NCI-H1436 (cell line): Measurements from ENCODE around the gene ANKUB1.

Experiments used
- DNase-seq: peaks from one replicate; lab custom pipeline; 2025; lab: John Stamatoyannopoulos, UW

ANKUB1 gene

GRCh38 chr3:149763565-149764195 is 28.7 kb downstream of the ANKUB1 start:
- DNase-seq, result no peak

- no peak for DNase-seq
These were observed 38.6 kb downstream of the ANKUB1 start for GRCh38 chr3:149753717-149754116.

DNA sequence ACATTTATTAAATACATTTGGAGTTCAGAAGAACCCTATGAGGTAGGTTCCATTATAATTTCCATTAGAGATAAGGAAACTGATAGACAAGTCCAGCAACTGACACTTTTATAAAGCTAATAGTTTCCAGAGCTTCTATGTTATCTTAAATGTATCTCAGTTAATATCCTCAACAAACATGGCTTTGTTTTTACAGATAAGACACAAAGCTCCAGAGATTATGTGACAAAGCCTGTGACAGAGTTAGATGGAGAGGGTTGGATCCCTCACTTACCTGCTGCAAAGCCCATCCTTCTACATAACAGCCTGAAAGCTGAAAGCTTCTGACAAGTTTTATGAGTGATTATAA is 39.6 kb downstream of the ANKUB1 start:
- no peak for DNase-seq

DNA sequence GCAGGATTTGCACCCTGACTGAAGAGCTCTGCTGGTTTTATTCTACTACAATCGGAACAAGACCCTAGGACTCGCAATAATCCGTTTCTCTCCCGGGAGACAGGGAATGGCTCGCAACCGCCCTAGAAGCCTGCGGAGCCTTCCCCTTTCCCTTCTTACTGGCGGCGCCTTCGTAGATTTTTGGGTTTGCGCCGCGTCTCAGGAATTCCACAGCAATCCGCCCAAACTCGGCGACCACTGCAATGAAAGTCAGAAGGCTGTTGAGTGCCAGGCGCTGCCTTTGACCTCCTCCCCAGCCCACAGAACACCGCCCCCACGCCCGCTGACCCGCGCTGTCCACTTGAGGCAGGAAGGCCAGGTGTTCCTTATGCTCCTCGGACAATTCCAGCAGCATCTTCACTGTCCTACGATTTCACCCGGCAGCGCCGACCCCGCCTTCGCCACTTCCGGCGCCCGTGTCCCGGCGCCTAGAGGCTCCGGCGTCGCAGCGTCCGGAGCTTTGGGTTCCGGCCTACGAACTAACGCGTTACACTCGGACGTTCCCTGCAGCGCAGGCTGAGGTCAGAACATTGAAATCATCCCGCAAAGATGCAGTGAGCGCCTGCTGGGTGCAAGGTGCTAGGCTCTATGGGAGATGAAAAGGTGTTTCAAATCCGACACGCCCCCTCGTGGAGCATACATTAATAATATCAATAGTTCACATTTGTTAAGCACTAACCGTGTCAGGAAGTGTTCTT is 40.1 kb downstream of the ANKUB1 start, which contains the start of gene COMMD2:
TSS of gene COMMD2 (minus strand) at position 439 of the 737 bp plus-strand sequence. CDS start at position 394, 45 bp downstream.
- peak; percentile 88 for DNase-seq

- no peak for DNase-seq
These were observed 40.8 kb downstream of the ANKUB1 start for GRCh38 chr3:149751551-149751950.

DNA sequence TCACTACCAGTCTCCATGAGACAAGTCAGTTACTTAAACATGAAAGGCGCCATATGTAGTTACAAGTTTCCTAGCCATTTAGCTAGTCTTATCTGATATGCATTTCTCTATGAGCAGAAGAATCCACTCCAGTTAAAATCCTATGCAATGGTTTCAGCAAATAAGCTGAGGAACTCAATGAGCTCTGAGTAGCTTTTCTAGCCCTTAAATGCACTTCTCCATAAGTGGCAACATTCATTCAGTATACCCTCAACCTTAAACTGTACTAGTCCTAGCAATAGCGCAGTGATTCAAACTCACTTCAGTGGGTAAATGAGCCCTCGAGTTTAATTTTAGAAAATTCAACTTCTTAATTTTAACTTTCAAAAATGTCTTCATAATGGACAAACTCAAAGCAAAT is 47.7 kb downstream of the ANKUB1 start:
- DNase-seq, result no peak

- no peak for DNase-seq
These were observed 48.2 kb downstream of the ANKUB1 start for GRCh38 chr3:149744151-149744550.

- no peak for DNase-seq
These were observed 53.0 kb downstream of the ANKUB1 start for GRCh38 chr3:149739396-149739795.

GRCh38 chr3:149738876-149739275 is 53.5 kb downstream of the ANKUB1 start:
- DNase-seq, result no peak

GRCh38 chr3:149736953-149737205 is 55.5 kb downstream of the ANKUB1 start:
- no peak for DNase-seq

DNA sequence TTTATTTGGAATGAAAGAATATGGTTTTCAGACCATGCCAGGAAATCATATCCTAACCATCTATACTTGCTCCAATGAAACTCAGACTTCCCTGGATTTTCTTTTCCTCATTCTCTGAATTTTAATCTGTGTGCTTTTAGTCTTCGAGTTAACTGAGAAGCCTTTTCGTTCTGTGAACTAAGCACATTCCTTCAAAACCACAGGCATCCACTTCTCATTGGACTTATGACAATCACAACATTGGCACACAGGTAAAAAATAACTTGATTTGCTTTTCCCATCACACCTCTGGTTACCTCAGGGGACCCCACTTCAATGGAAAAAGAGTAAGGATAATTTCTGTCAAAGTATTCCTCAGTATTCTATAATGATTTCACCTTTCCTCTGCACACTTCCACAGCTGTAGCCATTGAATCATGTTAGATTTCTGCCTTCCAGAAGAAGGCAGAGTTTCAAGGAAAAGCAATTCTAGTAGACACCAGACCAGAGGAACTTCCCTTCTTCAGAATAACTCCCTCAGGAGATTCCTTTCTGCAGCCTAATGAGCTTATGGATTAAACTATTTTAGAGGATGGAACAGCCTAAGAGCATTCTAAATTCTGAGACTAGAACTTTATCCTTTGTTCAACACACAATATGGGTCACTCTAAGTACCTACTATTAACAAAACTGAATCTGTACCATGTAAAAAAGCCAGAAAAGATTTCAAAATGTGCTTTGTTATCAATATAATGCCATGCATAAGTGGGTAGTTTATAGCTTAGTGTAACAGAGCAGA is 56.0 kb downstream of the ANKUB1 start:
- DNase-seq, result no peak

- DNase-seq, result no peak
These were observed 60.1 kb downstream of the ANKUB1 start for GRCh38 chr3:149732234-149732633.

DNA sequence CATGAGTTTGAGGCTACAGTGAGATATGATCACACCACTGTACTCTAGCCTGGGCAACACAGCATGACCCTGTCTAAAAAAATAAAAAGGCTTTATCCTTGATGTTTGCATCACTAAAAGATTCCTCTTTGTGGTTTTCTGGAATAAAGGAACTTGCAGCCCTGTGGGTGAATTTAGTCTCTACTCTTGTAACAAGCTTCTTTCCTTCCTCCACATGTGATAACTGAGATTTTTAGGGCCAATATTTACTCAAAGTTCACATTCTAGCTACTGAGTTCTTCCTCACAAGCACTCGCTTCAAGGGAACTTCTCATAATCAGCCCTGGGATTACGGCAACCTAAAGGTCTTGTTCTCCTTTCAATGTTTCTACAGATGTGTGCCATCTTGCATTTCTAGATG is 64.7 kb downstream of the ANKUB1 start:
- DNase-seq, result no peak

DNA sequence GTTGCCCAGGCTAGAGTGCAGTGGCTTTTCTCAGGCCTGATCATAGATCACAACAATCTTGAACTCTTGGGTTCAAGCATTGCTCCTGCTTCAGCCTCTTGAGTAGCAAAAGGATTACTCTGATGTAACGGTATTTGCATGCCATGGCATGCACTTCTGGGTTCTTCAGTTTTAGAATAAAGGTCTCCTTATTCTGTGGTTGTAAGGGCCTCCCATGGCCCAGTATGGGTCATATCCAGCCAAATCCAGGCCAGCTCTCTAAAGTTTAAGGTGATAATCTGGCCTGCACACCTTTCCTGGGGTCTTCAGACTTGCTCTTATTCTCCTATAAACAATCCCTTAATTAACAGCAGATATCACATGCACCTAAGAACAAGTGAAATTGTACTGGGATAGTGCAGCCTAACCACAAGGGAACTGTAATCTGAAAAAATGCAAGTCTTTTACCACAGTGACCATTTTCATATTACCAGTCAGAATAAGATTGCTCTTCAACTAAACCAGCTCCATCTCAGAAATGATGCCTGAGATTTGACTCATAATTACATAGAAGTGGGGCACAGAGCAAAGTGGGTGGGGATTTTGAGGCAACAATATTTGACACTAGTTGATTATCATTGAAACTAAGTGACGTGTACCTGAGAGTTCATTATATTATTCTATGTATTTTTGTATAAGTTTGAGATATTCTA is 65.5 kb downstream of the ANKUB1 start:
- DNase-seq, result no peak

GRCh38 chr3:149723781-149724180 is 68.6 kb downstream of the ANKUB1 start:
- no peak for DNase-seq

DNA sequence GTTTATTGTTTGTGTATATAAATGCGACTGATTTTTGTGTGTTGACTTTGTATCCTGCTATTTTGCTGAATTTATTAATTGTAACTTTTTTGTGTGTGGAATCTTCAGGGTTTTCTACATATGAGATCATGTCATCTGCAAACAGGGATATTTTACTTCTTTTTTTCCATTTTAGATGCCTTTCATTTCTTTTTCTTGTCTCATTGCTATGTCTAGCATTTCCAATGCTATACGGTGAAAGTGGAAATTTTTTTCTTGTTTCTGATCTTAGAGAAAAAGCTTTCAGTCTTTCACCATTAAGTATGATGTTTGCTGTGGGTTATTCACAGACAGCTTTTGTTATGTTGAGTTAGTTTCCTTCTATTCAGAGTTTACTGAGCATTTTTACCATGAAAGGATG is 71.4 kb downstream of the ANKUB1 start:
- no peak for DNase-seq

DNA sequence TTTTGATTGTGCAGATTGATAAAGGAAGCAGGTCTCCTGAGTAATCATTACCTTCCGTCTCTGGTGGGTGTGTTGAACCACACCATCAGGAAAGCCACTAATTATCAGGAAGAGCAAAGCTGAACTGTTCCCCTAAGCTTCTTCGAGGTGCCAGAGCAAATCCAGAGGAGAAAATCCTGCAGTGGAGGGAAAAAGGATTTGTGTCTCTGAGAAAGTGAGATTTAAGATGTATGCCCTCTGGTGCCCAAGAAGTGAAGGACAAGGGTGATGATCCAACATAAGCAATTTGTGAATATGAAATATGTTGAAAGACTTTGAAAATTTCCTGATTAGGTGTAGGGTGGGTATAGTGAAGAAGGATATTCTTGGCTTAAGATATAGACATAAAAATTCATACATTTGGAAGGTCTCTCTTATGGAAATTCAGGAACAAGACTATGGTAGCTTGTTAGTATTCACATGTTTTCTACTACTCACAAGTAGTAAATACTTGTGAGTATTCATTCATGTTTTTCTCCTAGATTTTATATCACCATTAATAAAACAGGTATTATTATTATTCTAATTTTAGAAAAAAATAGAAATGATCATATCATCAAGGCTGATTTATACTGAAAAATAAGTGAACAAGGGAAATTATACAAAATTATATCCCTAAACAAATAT is 74.8 kb downstream of the ANKUB1 start:
- DNase-seq, result peak; percentile 83

- no peak for DNase-seq
These were observed 75.4 kb downstream of the ANKUB1 start for GRCh38 chr3:149716984-149717383.

- DNase-seq, result no peak
These were observed 77.1 kb downstream of the ANKUB1 start for GRCh38 chr3:149715247-149715646.

GRCh38 chr3:149713730-149714654 is 78.4 kb downstream of the ANKUB1 start:
- no peak for DNase-seq
